ENCODE results near the gene KIAA1328. TPM values are rescaled to one million over a fixed set of nuclear protein-coding genes. Genes with fewer than 3 reads are reported as not detected.

The KIAA1328 gene
- polyA plus RNA-seq, 1 donor from 2014 or later = 8.5 TPM

DNA sequence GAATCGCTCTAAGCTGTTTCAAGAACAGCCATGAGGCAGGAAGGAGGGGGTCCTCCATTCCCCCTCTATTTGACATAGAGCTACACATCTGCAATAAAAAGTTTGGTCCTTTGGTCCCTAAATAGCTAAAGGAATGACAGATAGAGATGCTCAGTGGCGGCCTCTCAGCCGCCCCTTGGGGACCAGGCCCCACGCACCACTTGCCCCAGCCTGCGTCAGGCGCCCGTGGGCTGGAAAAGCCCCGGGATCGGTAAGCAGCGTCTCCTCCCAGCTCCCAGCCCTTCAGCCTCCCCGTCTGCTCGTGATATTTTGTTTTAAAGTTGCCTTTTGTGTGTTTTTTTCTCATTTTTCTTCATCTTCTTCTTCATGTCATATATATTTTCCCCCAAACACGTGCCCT, 415.7 kb downstream of the KIAA1328 start:
- H3K9ac ChIP-seq (ENCODE audit: low read length) = no peak overlapping the region
- no peaks in the 10 kb centered on the region for H4K20me1 ChIP-seq (ENCODE audit: insufficient read depth)
- H3K4me2 ChIP-seq (ENCODE audit: low read length) = no peak overlapping the region
- H3K79me2 ChIP-seq (replicated peaks; ENCODE audit: insufficient read depth, low read length) = no peaks in the 10 kb centered on the region
- no peak overlapping the region for H3K27ac ChIP-seq (ENCODE audit: low read length)
- no peak overlapping the region for H3K4me3 ChIP-seq (ENCODE audit: low read length)
- no peaks in the 10 kb centered on the region for H3K27me3 ChIP-seq (ENCODE audit: insufficient read depth, low read depth, low read length)
- TF ChIP-seq SMC3 (conservative IDR thresholded peaks at IDR 0.05; ENCODE audit: poor library complexity) (no peak), EZH2 (IDR thresholded peaks at IDR 0.05; ENCODE audit: borderline replicate concordance, insufficient read depth, low read length, poor library complexity, severe bottlenecking) (no peak), EP300 (conservative IDR thresholded peaks at IDR 0.05; ENCODE audit: poor library complexity, severe bottlenecking) (no peak), MXI1 (conservative IDR thresholded peaks at IDR 0.05; ENCODE audit: poor library complexity, severe bottlenecking) (no peak), RAD21 (conservative IDR thresholded peaks at IDR 0.05) (no peak), TAF1 (IDR thresholded peaks at IDR 0.05; ENCODE audit: low read depth) (no peak), POLR2AphosphoS5 (IDR thresholded peaks at IDR 0.05) (no peak)
- TF ChIP-seq, protein P1, sequence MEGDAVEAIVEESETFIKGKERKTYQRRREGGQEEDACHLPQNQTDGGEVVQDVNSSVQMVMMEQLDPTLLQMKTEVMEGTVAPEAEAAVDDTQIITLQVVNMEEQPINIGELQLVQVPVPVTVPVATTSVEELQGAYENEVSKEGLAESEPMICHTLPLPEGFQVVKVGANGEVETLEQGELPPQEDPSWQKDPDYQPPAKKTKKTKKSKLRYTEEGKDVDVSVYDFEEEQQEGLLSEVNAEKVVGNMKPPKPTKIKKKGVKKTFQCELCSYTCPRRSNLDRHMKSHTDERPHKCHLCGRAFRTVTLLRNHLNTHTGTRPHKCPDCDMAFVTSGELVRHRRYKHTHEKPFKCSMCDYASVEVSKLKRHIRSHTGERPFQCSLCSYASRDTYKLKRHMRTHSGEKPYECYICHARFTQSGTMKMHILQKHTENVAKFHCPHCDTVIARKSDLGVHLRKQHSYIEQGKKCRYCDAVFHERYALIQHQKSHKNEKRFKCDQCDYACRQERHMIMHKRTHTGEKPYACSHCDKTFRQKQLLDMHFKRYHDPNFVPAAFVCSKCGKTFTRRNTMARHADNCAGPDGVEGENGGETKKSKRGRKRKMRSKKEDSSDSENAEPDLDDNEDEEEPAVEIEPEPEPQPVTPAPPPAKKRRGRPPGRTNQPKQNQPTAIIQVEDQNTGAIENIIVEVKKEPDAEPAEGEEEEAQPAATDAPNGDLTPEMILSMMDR (IDR thresholded peaks at IDR 0.05; ENCODE audit: poor library complexity, severe bottlenecking) = no peak
- TF ChIP-seq, protein P2, sequence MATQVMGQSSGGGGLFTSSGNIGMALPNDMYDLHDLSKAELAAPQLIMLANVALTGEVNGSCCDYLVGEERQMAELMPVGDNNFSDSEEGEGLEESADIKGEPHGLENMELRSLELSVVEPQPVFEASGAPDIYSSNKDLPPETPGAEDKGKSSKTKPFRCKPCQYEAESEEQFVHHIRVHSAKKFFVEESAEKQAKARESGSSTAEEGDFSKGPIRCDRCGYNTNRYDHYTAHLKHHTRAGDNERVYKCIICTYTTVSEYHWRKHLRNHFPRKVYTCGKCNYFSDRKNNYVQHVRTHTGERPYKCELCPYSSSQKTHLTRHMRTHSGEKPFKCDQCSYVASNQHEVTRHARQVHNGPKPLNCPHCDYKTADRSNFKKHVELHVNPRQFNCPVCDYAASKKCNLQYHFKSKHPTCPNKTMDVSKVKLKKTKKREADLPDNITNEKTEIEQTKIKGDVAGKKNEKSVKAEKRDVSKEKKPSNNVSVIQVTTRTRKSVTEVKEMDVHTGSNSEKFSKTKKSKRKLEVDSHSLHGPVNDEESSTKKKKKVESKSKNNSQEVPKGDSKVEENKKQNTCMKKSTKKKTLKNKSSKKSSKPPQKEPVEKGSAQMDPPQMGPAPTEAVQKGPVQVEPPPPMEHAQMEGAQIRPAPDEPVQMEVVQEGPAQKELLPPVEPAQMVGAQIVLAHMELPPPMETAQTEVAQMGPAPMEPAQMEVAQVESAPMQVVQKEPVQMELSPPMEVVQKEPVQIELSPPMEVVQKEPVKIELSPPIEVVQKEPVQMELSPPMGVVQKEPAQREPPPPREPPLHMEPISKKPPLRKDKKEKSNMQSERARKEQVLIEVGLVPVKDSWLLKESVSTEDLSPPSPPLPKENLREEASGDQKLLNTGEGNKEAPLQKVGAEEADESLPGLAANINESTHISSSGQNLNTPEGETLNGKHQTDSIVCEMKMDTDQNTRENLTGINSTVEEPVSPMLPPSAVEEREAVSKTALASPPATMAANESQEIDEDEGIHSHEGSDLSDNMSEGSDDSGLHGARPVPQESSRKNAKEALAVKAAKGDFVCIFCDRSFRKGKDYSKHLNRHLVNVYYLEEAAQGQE (IDR thresholded peaks at IDR 0.05; ENCODE audit: borderline replicate concordance) = no peak
- H3F3A ChIP-seq (ENCODE audit: insufficient read depth, low read length, poor library complexity, severe bottlenecking) = no peaks in the 10 kb centered on the region
- H3K9me3 ChIP-seq (ENCODE audit: low read length) = no peaks in the 10 kb centered on the region
- H3K9me2 ChIP-seq (ENCODE audit: insufficient read depth, low read length) = no peaks in the 10 kb centered on the region
- no peak overlapping the region for H2AFZ ChIP-seq (ENCODE audit: low read depth, low read length)
- peaks cover 4% of the 10 kb centered on the region for H3K36me3 ChIP-seq (ENCODE audit: insufficient read depth, low read length)

DNA sequence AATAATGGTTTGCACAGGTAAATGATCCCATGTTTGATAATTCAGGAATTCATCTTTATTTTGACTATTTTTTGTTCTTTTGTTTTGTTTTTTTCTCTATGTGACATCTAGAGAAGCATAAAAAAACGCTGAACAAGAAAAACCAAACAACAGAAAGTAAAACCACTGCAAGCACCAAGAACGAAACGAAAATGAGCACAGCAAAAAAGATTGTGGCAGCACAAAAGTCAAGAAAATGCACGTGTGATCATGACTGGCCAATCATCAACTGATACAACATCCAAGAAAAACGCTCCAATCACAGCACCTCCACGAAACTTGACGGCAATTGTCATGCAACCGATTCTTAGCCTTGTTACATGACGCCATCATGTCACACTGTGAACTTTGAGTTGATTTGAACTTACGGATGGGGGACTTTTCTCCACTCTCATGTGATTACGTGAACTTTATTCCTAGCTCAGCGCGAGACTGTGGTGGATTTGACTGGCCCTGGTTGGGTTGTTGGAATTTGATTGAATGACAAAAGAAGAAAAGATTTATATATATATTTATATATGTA, 417.9 kb downstream of the KIAA1328 start:
- Histone ChIP-seq H3K9me3 (ENCODE audit: low read length) (no peaks in the 10 kb centered on the region), H3K27me3 (ENCODE audit: insufficient read depth, low read depth, low read length) (no peaks in the 10 kb centered on the region), H3K79me2 (replicated peaks; ENCODE audit: insufficient read depth, low read length) (no peaks in the 10 kb centered on the region), H3K36me3 (ENCODE audit: insufficient read depth, low read length) (peaks cover 4% of the 10 kb centered on the region), H3K4me2 (ENCODE audit: low read length) (no peak overlapping the region), H4K20me1 (ENCODE audit: insufficient read depth) (no peaks in the 10 kb centered on the region), H3F3A (ENCODE audit: insufficient read depth, low read length, poor library complexity, severe bottlenecking) (no peaks in the 10 kb centered on the region), H3K4me3 (ENCODE audit: low read length) (no peak overlapping the region), H3K9ac (ENCODE audit: low read length) (no peak overlapping the region), H3K27ac (ENCODE audit: low read length) (no peak overlapping the region), H3K9me2 (ENCODE audit: insufficient read depth, low read length) (no peaks in the 10 kb centered on the region), H2AFZ (ENCODE audit: low read depth, low read length) (no peak overlapping the region)
- TF ChIP-seq EP300 (conservative IDR thresholded peaks at IDR 0.05; ENCODE audit: poor library complexity, severe bottlenecking) = no peak
- TF ChIP-seq POLR2AphosphoS5 (IDR thresholded peaks at IDR 0.05) = no peak
- no peak for TF ChIP-seq RAD21 (conservative IDR thresholded peaks at IDR 0.05)
- no peak for TF ChIP-seq MXI1 (conservative IDR thresholded peaks at IDR 0.05; ENCODE audit: poor library complexity, severe bottlenecking)
- TF ChIP-seq TAF1 (IDR thresholded peaks at IDR 0.05; ENCODE audit: low read depth) = no peak
- TF ChIP-seq, protein P1 (IDR thresholded peaks at IDR 0.05; ENCODE audit: poor library complexity, severe bottlenecking) = no peak

All from neural cell (in vitro differentiated cells).